ENCODE data around the gene SAMSN1. TPM values are rescaled to one million over a fixed set of nuclear protein-coding genes. Genes with fewer than 3 reads are reported as not detected.
A peak's percentile ranks its signal among the peaks of the same experiment; 100 is the strongest.
"Not testable (repeated sequence)": the region's sequence is repeated elsewhere in the genome, so short reads cannot be mapped to it uniquely, and the experiment has no call there.

The SAMSN1 gene
- total RNA-seq, 1 donor = under 0.01 TPM

DNA sequence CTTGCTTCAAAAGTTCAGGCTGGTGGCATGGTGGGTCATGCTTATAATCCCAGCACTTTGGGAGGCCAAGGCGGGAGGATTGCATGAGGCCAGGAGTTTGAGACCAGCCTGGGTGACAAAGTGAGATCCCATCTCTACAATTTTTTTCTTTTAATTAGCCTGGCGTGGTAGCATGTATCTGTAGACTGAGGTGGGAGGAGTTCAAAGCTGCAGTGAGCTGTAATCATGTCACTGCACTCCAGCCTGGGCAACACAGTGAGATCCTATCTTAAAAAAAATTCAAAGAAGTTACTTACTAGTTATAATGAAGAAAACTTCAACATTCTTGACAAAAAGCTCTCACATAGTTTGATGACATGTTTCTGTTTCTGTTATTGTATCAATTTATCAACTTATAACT is 45.2 kb downstream of the SAMSN1 start:
- TF ChIP-seq, protein P1, sequence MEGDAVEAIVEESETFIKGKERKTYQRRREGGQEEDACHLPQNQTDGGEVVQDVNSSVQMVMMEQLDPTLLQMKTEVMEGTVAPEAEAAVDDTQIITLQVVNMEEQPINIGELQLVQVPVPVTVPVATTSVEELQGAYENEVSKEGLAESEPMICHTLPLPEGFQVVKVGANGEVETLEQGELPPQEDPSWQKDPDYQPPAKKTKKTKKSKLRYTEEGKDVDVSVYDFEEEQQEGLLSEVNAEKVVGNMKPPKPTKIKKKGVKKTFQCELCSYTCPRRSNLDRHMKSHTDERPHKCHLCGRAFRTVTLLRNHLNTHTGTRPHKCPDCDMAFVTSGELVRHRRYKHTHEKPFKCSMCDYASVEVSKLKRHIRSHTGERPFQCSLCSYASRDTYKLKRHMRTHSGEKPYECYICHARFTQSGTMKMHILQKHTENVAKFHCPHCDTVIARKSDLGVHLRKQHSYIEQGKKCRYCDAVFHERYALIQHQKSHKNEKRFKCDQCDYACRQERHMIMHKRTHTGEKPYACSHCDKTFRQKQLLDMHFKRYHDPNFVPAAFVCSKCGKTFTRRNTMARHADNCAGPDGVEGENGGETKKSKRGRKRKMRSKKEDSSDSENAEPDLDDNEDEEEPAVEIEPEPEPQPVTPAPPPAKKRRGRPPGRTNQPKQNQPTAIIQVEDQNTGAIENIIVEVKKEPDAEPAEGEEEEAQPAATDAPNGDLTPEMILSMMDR (IDR thresholded peaks at IDR 0.05; ENCODE audit: extremely low read depth, low read depth, low read length) = no peak

DNA sequence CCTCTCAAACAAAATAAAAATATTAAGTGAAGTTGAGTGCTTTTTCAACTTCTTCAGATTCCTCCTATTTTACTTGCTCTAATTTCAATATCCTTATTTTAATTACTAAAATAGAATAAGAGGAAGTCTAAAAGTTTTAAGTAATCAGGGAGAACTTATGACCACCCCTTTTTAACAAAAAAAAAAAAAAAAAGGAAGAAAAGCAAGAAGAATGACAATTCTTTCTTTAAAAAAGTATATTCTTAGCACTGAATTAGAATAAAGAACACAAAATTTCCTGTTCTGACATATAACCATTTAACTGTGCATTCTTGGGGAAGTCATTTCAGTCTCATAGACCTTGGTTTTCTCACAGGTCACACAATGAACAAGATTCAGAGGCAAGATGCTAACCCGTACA is 46.8 kb downstream of the SAMSN1 start:
- H4K20me1 ChIP-seq (ENCODE audit: insufficient read depth, low read length) = no peaks in the 10 kb centered on the region
- H2AFZ ChIP-seq (ENCODE audit: low read length) = no peak overlapping the region
- no peaks in the 10 kb centered on the region for H3K4me1 ChIP-seq (ENCODE audit: insufficient read depth, low read length)
- H3K27me3 ChIP-seq (ENCODE audit: insufficient read depth, low read length) = no peaks in the 10 kb centered on the region
- TF ChIP-seq, protein P1 (IDR thresholded peaks at IDR 0.05; ENCODE audit: extremely low read depth, low read depth, low read length) = no peak
- H3K4me2 ChIP-seq (ENCODE audit: insufficient read depth, low read length) = no peak overlapping the region
- no peaks in the 10 kb centered on the region for H3K36me3 ChIP-seq (ENCODE audit: insufficient read depth, low read length)
- no peak overlapping the region for H3K4me3 ChIP-seq (ENCODE audit: insufficient read depth, low read length)
- no peaks in the 10 kb centered on the region for H3K9me3 ChIP-seq (ENCODE audit: low read depth, low read length)
- no peak overlapping the region for H3K27ac ChIP-seq (ENCODE audit: low read depth, low read length)
- no peaks in the 10 kb centered on the region for H3K79me2 ChIP-seq (ENCODE audit: insufficient read depth, low read length)
- no peak for DNase-seq (ENCODE audit: insufficient read length, low spot score, missing footprints)

More for the DNA sequence above, 45.2 kb downstream of the SAMSN1 start:
- Histone ChIP-seq H3K4me3 (ENCODE audit: insufficient read depth, low read length) (no peak overlapping the region), H4K20me1 (ENCODE audit: insufficient read depth, low read length) (no peaks in the 10 kb centered on the region), H3K4me1 (ENCODE audit: insufficient read depth, low read length) (no peaks in the 10 kb centered on the region), H2AFZ (ENCODE audit: low read length) (no peak overlapping the region), H3K36me3 (ENCODE audit: insufficient read depth, low read length) (no peaks in the 10 kb centered on the region), H3K79me2 (ENCODE audit: insufficient read depth, low read length) (no peaks in the 10 kb centered on the region), H3K4me2 (ENCODE audit: insufficient read depth, low read length) (no peak overlapping the region), H3K9me3 (ENCODE audit: low read depth, low read length) (no peaks in the 10 kb centered on the region), H3K27ac (ENCODE audit: low read depth, low read length) (no peak overlapping the region), H3K27me3 (ENCODE audit: insufficient read depth, low read length) (no peaks in the 10 kb centered on the region)
- no peak for DNase-seq (ENCODE audit: insufficient read length, low spot score, missing footprints)

DNA sequence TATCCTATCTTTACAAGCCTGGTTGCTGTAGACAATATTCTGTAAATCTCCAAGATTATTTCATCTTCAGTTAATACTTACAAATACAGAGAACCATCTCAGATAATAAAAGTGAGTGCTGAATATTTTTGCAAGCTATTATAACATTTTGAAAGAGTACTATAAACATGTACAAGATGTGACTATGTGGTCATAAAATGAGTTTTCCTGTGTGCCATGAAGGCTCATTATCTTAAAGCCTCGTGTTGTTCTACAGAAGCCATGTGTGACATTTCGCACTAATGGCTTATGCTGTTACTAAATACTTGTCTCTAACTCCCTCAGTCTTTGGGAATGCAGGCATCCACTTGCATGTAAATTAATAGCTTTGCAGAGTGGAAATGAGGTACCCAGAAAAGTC is 48.3 kb downstream of the SAMSN1 start:
- Histone ChIP-seq H3K4me2 (ENCODE audit: insufficient read depth, low read length) (no peak overlapping the region), H3K36me3 (ENCODE audit: insufficient read depth, low read length) (no peaks in the 10 kb centered on the region), H3K9me3 (ENCODE audit: low read depth, low read length) (no peaks in the 10 kb centered on the region), H3K79me2 (ENCODE audit: insufficient read depth, low read length) (no peaks in the 10 kb centered on the region), H3K27ac (ENCODE audit: low read depth, low read length) (no peak overlapping the region), H3K27me3 (ENCODE audit: insufficient read depth, low read length) (no peaks in the 10 kb centered on the region), H3K4me3 (ENCODE audit: insufficient read depth, low read length) (no peak overlapping the region), H4K20me1 (ENCODE audit: insufficient read depth, low read length) (no peaks in the 10 kb centered on the region), H2AFZ (ENCODE audit: low read length) (no peak overlapping the region), H3K4me1 (ENCODE audit: insufficient read depth, low read length) (no peaks in the 10 kb centered on the region)
- TF ChIP-seq, protein P1 (IDR thresholded peaks at IDR 0.05; ENCODE audit: extremely low read depth, low read depth, low read length) = no peak
- DNase-seq (ENCODE audit: insufficient read length, low spot score, missing footprints) = peak; percentile 17

DNA sequence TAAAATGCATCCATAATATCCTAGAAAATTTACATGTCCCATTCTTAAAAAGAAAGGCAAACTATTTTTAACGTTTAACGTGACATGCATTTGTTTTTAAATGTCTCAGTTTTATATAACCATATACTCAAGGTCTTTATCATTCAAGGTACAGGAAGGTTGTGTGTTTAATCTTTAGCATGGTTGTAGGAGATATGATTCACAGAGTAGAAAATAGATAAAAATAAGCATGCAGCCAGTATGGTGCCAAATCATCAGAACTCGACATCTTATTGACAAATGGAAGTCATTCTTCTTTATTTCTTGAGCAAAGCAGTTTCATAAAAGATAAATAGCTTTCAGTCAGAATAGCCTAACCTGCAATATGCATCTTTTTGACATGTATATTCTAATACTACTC is 51.0 kb downstream of the SAMSN1 start:
- H3K4me1 ChIP-seq (ENCODE audit: insufficient read depth, low read length) = no peaks in the 10 kb centered on the region
- peaks cover 3% of the 10 kb centered on the region for H3K9me3 ChIP-seq (ENCODE audit: low read depth, low read length)
- H4K20me1 ChIP-seq (ENCODE audit: insufficient read depth, low read length) = no peaks in the 10 kb centered on the region
- DNase-seq (ENCODE audit: insufficient read length, low spot score, missing footprints) = no peak
- no peaks in the 10 kb centered on the region for H3K27me3 ChIP-seq (ENCODE audit: insufficient read depth, low read length)
- H3K4me2 ChIP-seq (ENCODE audit: insufficient read depth, low read length) = no peak overlapping the region
- no peak overlapping the region for H2AFZ ChIP-seq (ENCODE audit: low read length)
- H3K27ac ChIP-seq (ENCODE audit: low read depth, low read length) = no peak overlapping the region
- TF ChIP-seq, protein P1 (IDR thresholded peaks at IDR 0.05; ENCODE audit: extremely low read depth, low read depth, low read length) = no peak
- no peak overlapping the region for H3K4me3 ChIP-seq (ENCODE audit: insufficient read depth, low read length)
- H3K36me3 ChIP-seq (ENCODE audit: insufficient read depth, low read length) = no peaks in the 10 kb centered on the region
- no peaks in the 10 kb centered on the region for H3K79me2 ChIP-seq (ENCODE audit: insufficient read depth, low read length)

DNA sequence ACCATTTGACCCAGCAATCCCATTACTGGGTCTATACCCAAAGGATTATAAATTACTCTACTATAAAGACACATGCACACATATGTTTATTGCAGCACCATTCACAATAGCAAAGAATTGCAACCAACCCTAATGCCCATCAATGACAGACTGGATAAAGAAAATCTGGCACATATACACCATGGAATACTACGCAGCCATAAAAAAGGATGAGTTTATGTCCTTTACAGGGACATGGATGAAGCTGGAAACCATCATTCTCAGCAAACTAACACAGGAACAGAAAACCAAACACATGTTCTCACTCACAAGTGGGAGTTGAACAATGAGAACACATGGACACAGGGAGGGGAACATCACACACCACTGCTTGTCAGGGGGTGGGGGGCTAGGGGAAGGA is 51.9 kb downstream of the SAMSN1 start:
- not testable (repeated sequence) for H3K9me3 ChIP-seq (ENCODE audit: low read depth, low read length); H2AFZ ChIP-seq (ENCODE audit: low read length); H3K27me3 ChIP-seq (ENCODE audit: insufficient read depth, low read length); H3K79me2 ChIP-seq (ENCODE audit: insufficient read depth, low read length); DNase-seq (ENCODE audit: insufficient read length, low spot score, missing footprints); H3K4me2 ChIP-seq (ENCODE audit: insufficient read depth, low read length); H4K20me1 ChIP-seq (ENCODE audit: insufficient read depth, low read length); H3K4me3 ChIP-seq (ENCODE audit: insufficient read depth, low read length); H3K27ac ChIP-seq (ENCODE audit: low read depth, low read length); H3K36me3 ChIP-seq (ENCODE audit: insufficient read depth, low read length); H3K4me1 ChIP-seq (ENCODE audit: insufficient read depth, low read length)

Data from osteoblast (primary cell).